CD4-positive, alpha-beta T cell treated with Interferon alpha-2 for 1 hour (primary cell): ENCODE results near the gene DLEC1.
"Not testable (repeated sequence)": the region's sequence is repeated elsewhere in the genome, so short reads cannot be mapped to it uniquely, and the experiment has no call there.

ENCODE experiments used
- DNase-seq, 2 donors: peaks; one replicate each; pipeline ENCODE4 v3.0.0-alpha.2; 2020 to 2022

The DLEC1 gene

GRCh38 chr3:38126121-38126892, 87.3 kb downstream of the DLEC1 start:
- DNase-seq: no peak

GRCh38 chr3:38127611-38128302, 88.7 kb downstream of the DLEC1 start:
- no peak for DNase-seq

- DNase-seq: no peak
These were observed 89.3 kb downstream of the DLEC1 start for GRCh38 chr3:38128303-38128655.

- no peak for DNase-seq
These were observed 90.0 kb downstream of the DLEC1 start for GRCh38 chr3:38129058-38129457.

GRCh38 chr3:38130631-38131065, 91.6 kb downstream of the DLEC1 start:
- no peak for DNase-seq

GRCh38 chr3:38131621-38132369, 92.8 kb downstream of the DLEC1 start:
- DNase-seq: peak in 1 of 2 donors; percentile 35

GRCh38 chr3:38133209-38133556, 94.2 kb downstream of the DLEC1 start:
- no peak for DNase-seq

- DNase-seq: no peak
These were observed 94.8 kb downstream of the DLEC1 start for GRCh38 chr3:38133557-38134405.

GRCh38 chr3:38134517-38135143, 95.6 kb downstream of the DLEC1 start:
- DNase-seq: not testable (repeated sequence)

GRCh38 chr3:38135621-38136277, 96.7 kb downstream of the DLEC1 start:
- peak in 1 of 2 donors; percentile 51 for DNase-seq

- peak in 1 of 2 donors; percentile 33 for DNase-seq
These were observed 97.4 kb downstream of the DLEC1 start for GRCh38 chr3:38136393-38136776.

GRCh38 chr3:38136777-38137614, 98.0 kb downstream of the DLEC1 start, which contains the start of gene ACAA1:
TSS of gene ACAA1 (minus strand) at chr3:38137127. CDS start at chr3:38137035, 92 bp downstream.
- DNase-seq: peak; percentile 98 to 99

- DNase-seq: peak; percentile 39 to 58
These were observed 98.8 kb downstream of the DLEC1 start for GRCh38 chr3:38137615-38138348.

- peak; percentile 91 to 92 for DNase-seq
These were observed 99.6 kb downstream of the DLEC1 start, which contains the start of gene MYD88 for GRCh38 chr3:38138349-38139190. TSS of gene MYD88 (plus strand) at chr3:38138661. CDS start at chr3:38138701, 40 bp downstream.

- peak in 1 of 2 donors; percentile 27 for DNase-seq
These were observed 100.2 kb downstream of the DLEC1 start for GRCh38 chr3:38139191-38139590.

- DNase-seq: no peak
These were observed 100.6 kb downstream of the DLEC1 start for GRCh38 chr3:38139652-38140051.

- DNase-seq: no peak
These were observed 101.5 kb downstream of the DLEC1 start for GRCh38 chr3:38140326-38141172.
